ENCODE data around the gene TTLL8.

The TTLL8 gene

DNA sequence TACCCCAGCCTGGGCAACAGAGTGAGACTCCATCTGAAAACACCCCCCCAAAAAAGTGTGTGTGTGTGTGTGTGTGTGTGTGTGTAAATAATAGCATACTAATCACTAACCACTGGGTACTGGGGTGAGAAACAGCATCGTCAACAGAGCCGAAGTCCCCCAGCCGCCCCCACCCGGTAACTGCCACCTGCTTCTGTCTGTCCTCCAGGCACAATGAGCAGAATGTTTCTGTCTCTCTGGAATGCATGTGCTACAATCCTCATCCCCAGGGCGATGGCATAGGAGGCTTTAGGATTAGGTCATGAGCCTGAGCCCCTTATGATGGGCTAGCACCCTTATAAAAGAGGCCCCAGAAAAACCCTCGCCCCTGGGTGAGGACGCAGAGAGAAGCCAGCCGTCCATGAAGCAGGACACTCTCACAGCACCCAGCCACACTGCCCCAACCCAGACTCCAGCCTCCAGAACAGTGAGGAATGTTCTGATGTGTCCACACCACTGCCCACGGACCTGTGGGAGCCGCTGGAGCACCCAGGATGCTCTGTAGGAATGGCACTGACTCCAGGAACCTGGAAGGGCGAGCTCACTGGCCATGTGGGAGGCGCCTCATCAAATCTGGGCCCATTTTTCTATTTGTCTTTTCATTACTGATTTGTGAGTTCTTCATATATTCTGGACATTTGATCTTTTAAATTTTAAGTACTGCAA is 9.9 kb downstream of the TTLL8 start:
- no peaks in the 10 kb centered on the region for H3K79me2 ChIP-seq (ENCODE audit: insufficient read depth, low read length)
- no peak overlapping the region for H2AFZ ChIP-seq (ENCODE audit: low read length)
- no peaks in the 10 kb centered on the region for H3K9me3 ChIP-seq (ENCODE audit: insufficient read depth, low read depth, low read length)
- no peaks in the 10 kb centered on the region for H3K36me3 ChIP-seq (ENCODE audit: insufficient read depth, low read length)
- no peak overlapping the region for H3K4me3 ChIP-seq (ENCODE audit: low read length, poor library complexity, severe bottlenecking)
- peaks cover 12% of the 10 kb centered on the region for H3K4me1 ChIP-seq (ENCODE audit: insufficient read depth, low read length, poor library complexity, severe bottlenecking)
- TF ChIP-seq, protein P1, sequence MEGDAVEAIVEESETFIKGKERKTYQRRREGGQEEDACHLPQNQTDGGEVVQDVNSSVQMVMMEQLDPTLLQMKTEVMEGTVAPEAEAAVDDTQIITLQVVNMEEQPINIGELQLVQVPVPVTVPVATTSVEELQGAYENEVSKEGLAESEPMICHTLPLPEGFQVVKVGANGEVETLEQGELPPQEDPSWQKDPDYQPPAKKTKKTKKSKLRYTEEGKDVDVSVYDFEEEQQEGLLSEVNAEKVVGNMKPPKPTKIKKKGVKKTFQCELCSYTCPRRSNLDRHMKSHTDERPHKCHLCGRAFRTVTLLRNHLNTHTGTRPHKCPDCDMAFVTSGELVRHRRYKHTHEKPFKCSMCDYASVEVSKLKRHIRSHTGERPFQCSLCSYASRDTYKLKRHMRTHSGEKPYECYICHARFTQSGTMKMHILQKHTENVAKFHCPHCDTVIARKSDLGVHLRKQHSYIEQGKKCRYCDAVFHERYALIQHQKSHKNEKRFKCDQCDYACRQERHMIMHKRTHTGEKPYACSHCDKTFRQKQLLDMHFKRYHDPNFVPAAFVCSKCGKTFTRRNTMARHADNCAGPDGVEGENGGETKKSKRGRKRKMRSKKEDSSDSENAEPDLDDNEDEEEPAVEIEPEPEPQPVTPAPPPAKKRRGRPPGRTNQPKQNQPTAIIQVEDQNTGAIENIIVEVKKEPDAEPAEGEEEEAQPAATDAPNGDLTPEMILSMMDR (conservative IDR thresholded peaks at IDR 0.05; ENCODE audit: low read length) = no peak
- TF ChIP-seq EZH2phosphoT487 (IDR thresholded peaks at IDR 0.05; ENCODE audit: borderline replicate concordance) = no peak
- H3K27me3 ChIP-seq (ENCODE audit: insufficient read depth, low read length, poor library complexity, severe bottlenecking) = no peaks in the 10 kb centered on the region
- no peaks in the 10 kb centered on the region for H4K20me1 ChIP-seq (ENCODE audit: insufficient read depth, low read length, poor library complexity, severe bottlenecking)
- no peaks in the 10 kb centered on the region for H3F3A ChIP-seq (ENCODE audit: low read depth)
- H3K4me2 ChIP-seq (ENCODE audit: low read depth, low read length, poor library complexity, severe bottlenecking) = no peak overlapping the region
- H3K9ac ChIP-seq (ENCODE audit: low read depth, low read length, poor library complexity, severe bottlenecking) = no peak overlapping the region
- no peaks in the 10 kb centered on the region for H3K9me2 ChIP-seq (replicated peaks; ENCODE audit: low read depth, low read length)

DNA sequence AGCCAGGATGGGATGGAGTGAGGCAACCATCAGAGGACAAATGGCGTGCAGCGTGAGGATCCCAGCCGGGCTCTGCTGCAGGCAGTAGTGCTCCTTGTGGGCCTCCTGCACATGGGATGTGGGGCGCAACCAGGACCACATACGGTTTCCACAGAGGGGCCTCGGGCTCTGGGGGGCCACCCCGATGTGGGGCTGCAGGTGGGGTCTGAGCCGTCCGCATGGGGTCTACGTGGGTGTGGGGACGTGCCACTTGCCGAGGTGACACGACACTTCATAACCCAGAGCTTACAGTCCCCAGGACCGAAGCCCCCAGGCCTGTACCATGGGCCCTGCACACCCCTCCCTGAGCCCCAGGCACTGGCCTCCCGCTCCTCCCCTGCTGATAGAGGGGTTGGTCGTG is 10.8 kb downstream of the TTLL8 start:
- H3K36me3 ChIP-seq (ENCODE audit: insufficient read depth, low read length) = no peaks in the 10 kb centered on the region
- H3K27me3 ChIP-seq (ENCODE audit: insufficient read depth, low read length, poor library complexity, severe bottlenecking) = no peaks in the 10 kb centered on the region
- no peaks in the 10 kb centered on the region for H3K9me3 ChIP-seq (ENCODE audit: insufficient read depth, low read depth, low read length)
- H3K4me3 ChIP-seq (ENCODE audit: low read length, poor library complexity, severe bottlenecking) = no peak overlapping the region
- no peaks in the 10 kb centered on the region for H3F3A ChIP-seq (ENCODE audit: low read depth)
- no peaks in the 10 kb centered on the region for H3K79me2 ChIP-seq (ENCODE audit: insufficient read depth, low read length)
- no peaks in the 10 kb centered on the region for H4K20me1 ChIP-seq (ENCODE audit: insufficient read depth, low read length, poor library complexity, severe bottlenecking)
- no peak overlapping the region for H3K4me2 ChIP-seq (ENCODE audit: low read depth, low read length, poor library complexity, severe bottlenecking)
- TF ChIP-seq EZH2phosphoT487 (IDR thresholded peaks at IDR 0.05; ENCODE audit: borderline replicate concordance) = no peak
- TF ChIP-seq, protein P1 (conservative IDR thresholded peaks at IDR 0.05; ENCODE audit: low read length) = no peak
- peaks cover 17% of the 10 kb centered on the region for H3K4me1 ChIP-seq (ENCODE audit: insufficient read depth, low read length, poor library complexity, severe bottlenecking)
- H3K9me2 ChIP-seq (replicated peaks; ENCODE audit: low read depth, low read length) = no peaks in the 10 kb centered on the region
- H3K9ac ChIP-seq (ENCODE audit: low read depth, low read length, poor library complexity, severe bottlenecking) = no peak overlapping the region
- no peak overlapping the region for H2AFZ ChIP-seq (ENCODE audit: low read length)

DNA sequence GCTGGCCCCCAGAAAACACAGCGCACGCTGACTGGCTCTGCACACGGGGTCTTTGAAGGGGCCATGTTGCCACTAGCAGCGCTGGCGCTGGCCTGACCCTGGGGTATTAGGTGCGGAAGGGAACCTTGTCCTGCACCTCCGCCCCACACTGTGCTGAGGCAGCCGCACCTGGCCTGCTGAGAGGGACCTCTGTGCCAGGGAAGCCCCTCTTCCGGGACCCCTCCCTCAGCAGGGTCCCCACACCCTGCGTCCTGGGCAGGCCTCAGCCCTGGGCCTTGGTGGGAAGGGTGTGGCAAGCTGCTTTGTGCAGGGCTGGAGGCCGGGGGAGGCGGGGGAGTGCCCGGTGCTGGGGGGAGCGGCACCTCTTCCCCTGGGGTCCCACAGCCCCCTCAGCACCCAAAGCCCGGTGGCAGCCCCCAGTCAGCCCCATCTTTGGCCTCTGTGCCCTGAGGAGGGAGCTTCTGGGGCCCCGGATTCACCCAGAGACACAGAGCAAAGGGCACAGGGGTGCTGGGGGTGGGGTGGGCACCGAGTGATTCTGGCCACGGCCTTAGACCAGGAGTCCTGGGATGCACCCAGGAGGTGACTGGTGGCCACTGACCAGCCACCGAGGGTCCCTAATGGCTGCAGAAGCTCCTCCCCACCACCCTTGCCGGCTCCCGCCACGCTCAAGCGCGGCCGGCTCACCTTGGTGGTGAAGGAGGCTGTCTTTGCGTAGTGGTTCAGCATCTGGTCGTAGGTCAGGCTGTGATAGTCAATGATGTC is 11.4 kb downstream of the TTLL8 start:
- H3K9me2 ChIP-seq (replicated peaks; ENCODE audit: low read depth, low read length) = no peaks in the 10 kb centered on the region
- no peaks in the 10 kb centered on the region for H3K36me3 ChIP-seq (ENCODE audit: insufficient read depth, low read length)
- no peak overlapping the region for H3K9ac ChIP-seq (ENCODE audit: low read depth, low read length, poor library complexity, severe bottlenecking)
- no peaks in the 10 kb centered on the region for H4K20me1 ChIP-seq (ENCODE audit: insufficient read depth, low read length, poor library complexity, severe bottlenecking)
- H3K4me1 ChIP-seq (ENCODE audit: insufficient read depth, low read length, poor library complexity, severe bottlenecking) = peaks cover 18% of the 10 kb centered on the region
- no peak overlapping the region for H2AFZ ChIP-seq (ENCODE audit: low read length)
- no peaks in the 10 kb centered on the region for H3K9me3 ChIP-seq (ENCODE audit: insufficient read depth, low read depth, low read length)
- H3K4me2 ChIP-seq (ENCODE audit: low read depth, low read length, poor library complexity, severe bottlenecking) = no peak overlapping the region
- H3K79me2 ChIP-seq (ENCODE audit: insufficient read depth, low read length) = no peaks in the 10 kb centered on the region
- H3F3A ChIP-seq (ENCODE audit: low read depth) = no peaks in the 10 kb centered on the region
- no peaks in the 10 kb centered on the region for H3K27me3 ChIP-seq (ENCODE audit: insufficient read depth, low read length, poor library complexity, severe bottlenecking)
- TF ChIP-seq, protein P1 (conservative IDR thresholded peaks at IDR 0.05; ENCODE audit: low read length) = no peak
- TF ChIP-seq EZH2phosphoT487 (IDR thresholded peaks at IDR 0.05; ENCODE audit: borderline replicate concordance) = no peak
- H3K4me3 ChIP-seq (ENCODE audit: low read length, poor library complexity, severe bottlenecking) = no peak overlapping the region

Measured in Loucy (cell line).